Tibial nerve (tissue), 4 donors: ENCODE data around the gene SLC35B3. TPM values are rescaled to one million over a fixed set of nuclear protein-coding genes. Genes with fewer than 3 reads are reported as not detected.
"Not testable (repeated sequence)": the region's sequence is repeated elsewhere in the genome, so short reads cannot be mapped to it uniquely, and the experiment has no call there.

Source experiments
- DNase-seq, 2 donors: peaks; one replicate each; pipeline ENCODE4 v3.0.0-alpha.2; 2019; ENCODE audit warnings: low spot score in 2 of 2
- H3K27ac ChIP-seq, 4 donors: fragments of 200-600 bp; sonication (generic) in 3 of 4; one replicate each; pipeline ENCODE4 v1.5.1; 2017 to 2019; ENCODE audit warnings: mild to moderate bottlenecking in 1 of 4
- H3K27me3 ChIP-seq, 2 donors: fragments of 200-600 bp; sonication (generic) in 1 of 2; one replicate each; pipeline versions ENCODE4 v1.5.1 to v1.6.0; 2017 to 2019
- H3K36me3 ChIP-seq, 3 donors: fragments of 200-600 bp; sonication (generic); one replicate each; pipeline ENCODE4 v1.5.1; 2018 to 2019
- H3K4me1 ChIP-seq, 4 donors: fragments of 200-600 bp; sonication (generic) in 3 of 4; one replicate each; pipeline ENCODE4 v1.5.1; 2017 to 2019
- H3K4me3 ChIP-seq, 4 donors: fragments of 200-600 bp; sonication (generic) in 3 of 4; one replicate each; pipeline ENCODE4 v1.5.1; 2017 to 2019; ENCODE audit warnings: mild to moderate bottlenecking in 1 of 4, moderate library complexity in 1 of 4
- H3K9me3 ChIP-seq, 4 donors: fragments of 200-600 bp; sonication (generic) in 3 of 4; one replicate each; pipeline ENCODE4 v1.5.1; 2017 to 2019
- EP300 ChIP-seq, 2 donors: sonication (generic); formaldehyde crosslinking; IDR thresholded peaks; one replicate each; pipeline ENCODE4 v1.6.1; 2017; ENCODE audit warnings: antibody characterized with exemption in 2 of 2, mild to moderate bottlenecking in 1 of 2
- POLR2A ChIP-seq, 2 donors: fragments of 450-650 bp; IDR thresholded peaks; one replicate each; pipeline ENCODE4 v1.6.1; 2017; ENCODE audit warnings: antibody characterized with exemption in 2 of 2, mild to moderate bottlenecking in 2 of 2, moderate library complexity in 2 of 2
- WGBS, 2 donors: methylation state at CpG; one replicate each; pipeline ENCODE4 v1.1.5; 2018; 5-methylcytosine and 5-hydroxymethylcytosine counted together
- total RNA-seq, 4 donors: library from RNA; depleted of rRNA; stranded (reverse); fragments of >200 nt; gene quantifications; one replicate each; pipeline ENCODE4 v1.1.0, GENCODE V29; 2016
- TF ChIP-seq, protein P1 (sequence below), 5 experiments: fragments of 200-600 bp in 3 of 5; fragments of 450-650 bp in 2 of 5; sonication (generic) in 3 of 5; IDR thresholded peaks; one replicate each; pipeline ENCODE4 v1.5.1; 2016 to 2019; ENCODE audit warnings: antibody characterized with exemption in 5 of 5, mild to moderate bottlenecking in 3 of 5, moderate library complexity in 2 of 5

SLC35B3 gene
- total RNA-seq, 4 donors from 2014 or later: 7.6 to 14.7 (median 11.0) TPM

DNA sequence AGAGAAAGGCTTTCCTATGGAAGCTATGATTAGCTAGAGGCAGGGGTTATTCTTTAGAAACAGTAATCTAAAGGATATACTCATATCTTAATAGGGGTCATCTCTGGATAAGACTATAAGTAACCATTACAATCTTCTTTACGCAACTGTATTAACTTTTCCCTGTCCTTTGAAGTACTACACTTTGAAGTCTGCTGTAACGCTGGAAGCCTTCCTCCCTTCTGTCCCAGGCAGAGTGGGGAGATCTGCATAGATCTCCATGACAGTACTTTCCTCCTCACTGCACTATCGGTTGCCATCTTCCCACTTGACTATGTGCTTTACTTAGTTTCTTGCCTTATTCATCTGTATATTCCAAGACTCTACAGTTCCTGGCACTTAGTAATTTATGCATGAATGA, 20.1 kb downstream of the SLC35B3 start:
- no peaks in the 10 kb centered on the region for H3K4me1 ChIP-seq
- peaks cover 0 to 62% (median 0%) of the 10 kb centered on the region in 3 donors for H3K36me3 ChIP-seq
- H3K27ac ChIP-seq: no peak overlapping the region
- TF ChIP-seq POLR2A (IDR thresholded peaks at IDR 0.05) (no peak), EP300 (IDR thresholded peaks at IDR 0.05) (no peak)
- TF ChIP-seq, protein P1, sequence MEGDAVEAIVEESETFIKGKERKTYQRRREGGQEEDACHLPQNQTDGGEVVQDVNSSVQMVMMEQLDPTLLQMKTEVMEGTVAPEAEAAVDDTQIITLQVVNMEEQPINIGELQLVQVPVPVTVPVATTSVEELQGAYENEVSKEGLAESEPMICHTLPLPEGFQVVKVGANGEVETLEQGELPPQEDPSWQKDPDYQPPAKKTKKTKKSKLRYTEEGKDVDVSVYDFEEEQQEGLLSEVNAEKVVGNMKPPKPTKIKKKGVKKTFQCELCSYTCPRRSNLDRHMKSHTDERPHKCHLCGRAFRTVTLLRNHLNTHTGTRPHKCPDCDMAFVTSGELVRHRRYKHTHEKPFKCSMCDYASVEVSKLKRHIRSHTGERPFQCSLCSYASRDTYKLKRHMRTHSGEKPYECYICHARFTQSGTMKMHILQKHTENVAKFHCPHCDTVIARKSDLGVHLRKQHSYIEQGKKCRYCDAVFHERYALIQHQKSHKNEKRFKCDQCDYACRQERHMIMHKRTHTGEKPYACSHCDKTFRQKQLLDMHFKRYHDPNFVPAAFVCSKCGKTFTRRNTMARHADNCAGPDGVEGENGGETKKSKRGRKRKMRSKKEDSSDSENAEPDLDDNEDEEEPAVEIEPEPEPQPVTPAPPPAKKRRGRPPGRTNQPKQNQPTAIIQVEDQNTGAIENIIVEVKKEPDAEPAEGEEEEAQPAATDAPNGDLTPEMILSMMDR (IDR thresholded peaks at IDR 0.05): no peak
- WGBS, 2 donors: 81 to 86% methylated on average over 3 of the region's 3 CpGs
- no peak for DNase-seq
- no peaks in the 10 kb centered on the region for H3K9me3 ChIP-seq
- H3K27me3 ChIP-seq: no peaks in the 10 kb centered on the region
- H3K4me3 ChIP-seq: no peak overlapping the region

DNA sequence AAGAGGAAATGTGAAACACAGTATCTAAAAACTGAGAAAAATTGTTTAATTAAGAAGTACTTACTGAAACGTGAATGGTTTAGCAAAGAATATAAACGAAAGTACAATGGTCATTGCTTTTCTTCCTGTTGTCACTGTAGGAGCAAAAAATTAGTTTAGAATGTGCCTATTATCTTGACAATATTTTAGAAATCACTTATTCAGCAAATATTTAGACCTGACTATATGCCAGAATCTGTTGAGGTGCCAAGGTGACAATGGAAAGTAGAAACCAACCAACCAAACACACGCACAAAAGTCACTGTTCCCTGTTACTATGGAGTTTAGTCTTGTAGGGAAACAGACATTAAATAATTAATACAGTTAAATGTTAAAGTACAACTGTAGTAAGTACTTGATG, 20.5 kb downstream of the SLC35B3 start:
- 93 to 95% methylated on average over 3 of the region's 3 CpGs for WGBS, 2 donors
- no peaks in the 10 kb centered on the region for H3K27me3 ChIP-seq
- DNase-seq: no peak
- H3K4me3 ChIP-seq: no peak overlapping the region
- H3K9me3 ChIP-seq: no peaks in the 10 kb centered on the region
- TF ChIP-seq, protein P1 (IDR thresholded peaks at IDR 0.05): no peak
- TF ChIP-seq POLR2A (IDR thresholded peaks at IDR 0.05) (no peak), EP300 (IDR thresholded peaks at IDR 0.05) (no peak)
- H3K27ac ChIP-seq: no peak overlapping the region
- no peaks in the 10 kb centered on the region for H3K4me1 ChIP-seq
- peaks cover 0 to 66% (median 0%) of the 10 kb centered on the region in 3 donors for H3K36me3 ChIP-seq

DNA sequence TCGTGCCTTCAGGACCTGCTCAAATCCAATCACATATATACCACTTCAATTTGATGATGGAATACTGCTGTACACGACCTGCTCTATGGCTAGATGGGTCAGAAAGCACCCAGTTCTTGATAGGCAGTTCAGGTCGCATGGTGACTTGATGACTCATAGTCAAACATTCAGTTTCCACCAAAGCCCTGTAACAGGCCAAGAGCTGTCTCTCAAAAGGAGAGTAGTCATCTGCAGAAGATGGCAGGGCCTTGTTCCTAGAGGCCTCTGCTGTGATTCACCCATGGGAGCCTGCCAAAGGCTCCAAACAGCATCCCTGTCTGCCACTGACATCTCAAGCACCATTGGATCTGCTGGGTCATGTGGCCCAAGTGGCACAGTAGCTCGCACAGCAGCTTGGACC, 29.4 kb downstream of the SLC35B3 start:
- H3K27ac ChIP-seq, DNase-seq, H3K9me3 ChIP-seq, H3K4me3 ChIP-seq, H3K4me1 ChIP-seq, H3K27me3 ChIP-seq: not testable (repeated sequence)
- H3K36me3 ChIP-seq: peaks cover 0 to 41% (median 0%) of the 10 kb centered on the region in 3 donors
- 83 to 87% methylated on average over 4 of the region's 4 CpGs for WGBS, 2 donors

DNA sequence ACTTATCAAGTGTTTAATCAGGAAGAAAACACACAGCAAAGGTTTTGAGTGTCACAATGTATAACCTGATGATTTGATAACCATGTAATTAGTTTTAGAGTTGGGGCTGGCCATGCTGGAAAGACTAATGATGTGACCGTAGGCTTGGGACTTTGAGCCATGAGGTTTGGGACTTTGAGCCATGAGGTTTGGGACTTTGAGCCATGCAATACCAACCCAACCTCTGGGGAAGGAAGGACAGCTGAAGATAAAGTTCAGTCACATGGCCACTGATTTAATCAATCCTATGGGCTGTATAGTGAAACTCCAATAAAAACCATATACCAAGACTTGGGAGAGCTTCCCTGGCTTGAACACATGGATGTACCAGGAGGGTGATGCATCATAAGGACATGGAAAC, 32.8 kb downstream of the SLC35B3 start:
- no peak for TF ChIP-seq EP300 (IDR thresholded peaks at IDR 0.05)
- H3K4me3 ChIP-seq: no peak overlapping the region
- 96 to 100% methylated on average over 1 of the region's 1 CpG for WGBS, 2 donors
- no peaks in the 10 kb centered on the region for H3K9me3 ChIP-seq
- H3K27me3 ChIP-seq: no peaks in the 10 kb centered on the region
- peaks cover 0 to 12% (median 0%) of the 10 kb centered on the region in 3 donors for H3K36me3 ChIP-seq
- H3K4me1 ChIP-seq: no peaks in the 10 kb centered on the region
- no peak for DNase-seq
- no peak overlapping the region for H3K27ac ChIP-seq

DNA sequence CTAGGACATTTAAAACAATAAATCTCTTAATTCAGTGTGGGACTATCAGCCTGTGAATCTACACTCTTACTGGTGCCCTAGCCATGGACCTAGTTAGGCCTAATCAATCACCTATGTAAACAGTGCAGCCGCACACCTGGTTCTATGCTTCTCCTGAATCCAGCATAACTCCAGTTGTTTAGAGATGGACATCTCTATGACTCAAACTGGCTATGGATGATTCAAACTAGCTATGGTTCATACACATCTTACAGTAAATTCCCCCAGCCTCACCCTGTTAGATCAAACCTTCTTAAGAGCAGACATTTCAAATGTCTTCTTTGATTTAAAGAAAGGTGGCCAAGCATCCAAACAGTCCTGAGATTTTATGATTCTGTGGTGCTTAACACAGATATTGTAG, 34.7 kb downstream of the SLC35B3 start:
- DNase-seq: no peak
- Histone ChIP-seq H3K4me1 (no peaks in the 10 kb centered on the region), H3K4me3 (no peak overlapping the region), H3K36me3 (no peaks in the 10 kb centered on the region), H3K27ac (no peak overlapping the region), H3K9me3 (no peaks in the 10 kb centered on the region), H3K27me3 (no peaks in the 10 kb centered on the region)
- TF ChIP-seq EP300 (IDR thresholded peaks at IDR 0.05): no peak
- 79 to 100% methylated on average over 1 of the region's 1 CpG for WGBS, 2 donors

DNA sequence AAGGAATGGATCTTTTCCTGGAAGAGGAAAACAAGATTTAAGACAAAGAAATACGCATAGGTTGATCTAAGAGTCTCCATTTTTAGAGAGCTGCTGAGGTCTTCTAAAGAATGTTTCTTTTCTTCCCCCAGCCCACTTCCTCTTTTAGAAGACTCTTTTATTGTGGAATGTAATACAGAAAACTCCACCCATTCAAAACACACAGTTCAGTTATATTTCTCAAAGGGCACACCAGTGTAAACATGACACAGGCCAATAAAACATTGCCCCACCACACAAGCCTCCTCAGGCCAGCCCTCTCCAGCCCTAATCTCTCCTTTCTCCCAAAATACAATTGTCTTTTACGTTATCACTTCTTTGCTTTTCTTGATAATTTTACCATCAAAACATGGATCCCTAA, 42.8 kb downstream of the SLC35B3 start:
- Histone ChIP-seq H3K4me1 (no peaks in the 10 kb centered on the region), H3K27ac (no peak overlapping the region), H3K27me3 (no peaks in the 10 kb centered on the region), H3K9me3 (no peaks in the 10 kb centered on the region), H3K4me3 (no peak overlapping the region), H3K36me3 (no peaks in the 10 kb centered on the region)
- 34 to 39% methylated on average over 2 of the region's 2 CpGs for WGBS, 2 donors
- DNase-seq: no peak
- TF ChIP-seq EP300 (IDR thresholded peaks at IDR 0.05) (no peak), POLR2A (IDR thresholded peaks at IDR 0.05) (no peak)
- TF ChIP-seq, protein P1 (IDR thresholded peaks at IDR 0.05): no peak

DNA sequence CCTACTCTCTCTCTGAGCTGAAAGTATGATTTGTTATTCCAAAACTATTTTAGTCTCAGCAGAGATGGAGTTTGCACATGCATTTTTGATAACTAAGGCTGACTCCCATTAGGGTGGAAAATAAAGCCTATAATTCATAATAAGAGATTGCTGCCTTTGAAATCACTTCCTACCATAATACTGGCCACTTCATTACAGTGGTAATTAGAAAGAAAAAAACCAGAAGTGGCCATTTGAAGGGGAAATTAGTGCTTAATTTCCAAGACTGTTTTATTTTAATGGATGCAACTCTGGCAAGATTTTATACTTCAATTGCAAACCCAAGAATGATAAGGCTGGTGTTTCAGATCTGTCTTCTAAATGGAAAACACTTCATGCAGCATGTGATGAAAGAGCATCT, 43.4 kb downstream of the SLC35B3 start:
- Histone ChIP-seq H3K27me3 (no peaks in the 10 kb centered on the region), H3K27ac (no peak overlapping the region), H3K4me1 (no peaks in the 10 kb centered on the region), H3K4me3 (no peak overlapping the region), H3K9me3 (no peaks in the 10 kb centered on the region), H3K36me3 (no peaks in the 10 kb centered on the region)
- no peak for DNase-seq
- TF ChIP-seq EP300 (IDR thresholded peaks at IDR 0.05) (no peak), POLR2A (IDR thresholded peaks at IDR 0.05) (no peak)
- TF ChIP-seq, protein P1 (IDR thresholded peaks at IDR 0.05): no peak
